Naive thymus-derived CD4-positive, alpha-beta T cell (primary cell): Measurements from ENCODE around the gene ALDH3A1. TPM values are rescaled to one million over a fixed set of nuclear protein-coding genes. Genes with fewer than 3 reads are reported as not detected.

ENCODE experiments used
- ATAC-seq: fragments of 150-1000 bp; cut with Tn5 transposase; 2 replicates; pipeline ENCODE4 v1.10.0; 2021; ENCODE audit warnings: mild to moderate bottlenecking, moderate library complexity
- CTCF ChIA-PET: fragments of 350-600 bp; sonication (Branson Sonifier 250); formaldehyde crosslinking; loops from one replicate; lab custom pipeline; 2021; ENCODE audit warnings: antibody characterized with exemption; lab: Charles Lee
- POLR2A ChIA-PET: fragments of 350-600 bp; sonication (Branson Sonifier 250); formaldehyde crosslinking; loops from one replicate; lab custom pipeline; 2021; ENCODE audit warnings: antibody characterized with exemption, inconsistent platforms; lab: Charles Lee
- DNase-seq, 9 donors: peaks; one replicate each; pipeline versions ENCODE4 v3.0.0 to v3.0.0-alpha.2; 2020 to 2022; ENCODE audit warnings: mixed read lengths in 1 of 9
- H3K27ac ChIP-seq: one replicate; pipeline ENCODE4 v1.7.0; 2013; ENCODE audit warnings: mild to moderate bottlenecking, low read depth, low read length, moderate library complexity
- H3K27me3 ChIP-seq, 2 donors: one replicate each; pipeline ENCODE4 v1.7.0; 2013; ENCODE audit warnings: low read length in 2 of 2, mild to moderate bottlenecking in 2 of 2, moderate library complexity in 2 of 2; ENCODE audit not compliant: control insufficient read depth in 2 of 2, insufficient read depth in 2 of 2
- H3K36me3 ChIP-seq, 3 experiments: 1 replicate in 2 of 3; 2 replicates in 1 of 3; pipeline ENCODE4 v1.7.0; 2013; ENCODE audit warnings: low read length in 3 of 3, mild to moderate bottlenecking in 3 of 3, moderate library complexity in 1 of 3; ENCODE audit not compliant: insufficient read depth in 3 of 3, control insufficient read depth in 2 of 3
- H3K4me1 ChIP-seq, 2 donors: one replicate each; pipeline ENCODE4 v1.7.0; 2013; ENCODE audit warnings: low read length in 2 of 2, mild to moderate bottlenecking in 2 of 2, moderate library complexity in 1 of 2; ENCODE audit not compliant: control insufficient read depth in 2 of 2, insufficient read depth in 2 of 2
- H3K4me3 ChIP-seq: 2 replicates; pipeline ENCODE4 v1.7.0; 2013; ENCODE audit warnings: mild to moderate bottlenecking, low read length
- H3K9me3 ChIP-seq, 3 experiments: 1 replicate in 2 of 3; 2 replicates in 1 of 3; pipeline ENCODE4 v1.7.0; 2013; ENCODE audit warnings: low read length in 3 of 3; ENCODE audit not compliant: control insufficient read depth in 2 of 3
- H3K27ac Mint-ChIP-seq, 9 donors: one replicate each; pipeline ENCODE4 v1.8.0; 2020 to 2022; ENCODE audit warnings: mixed read lengths in 9 of 9, mild to moderate bottlenecking in 8 of 9, moderate library complexity in 5 of 9, inconsistent platforms in 2 of 9
- H3K27me3 Mint-ChIP-seq, 5 donors: one replicate each; pipeline ENCODE4 v1.8.0; 2021 to 2022; ENCODE audit warnings: mixed read lengths in 5 of 5, mild to moderate bottlenecking in 1 of 5
- H3K36me3 Mint-ChIP-seq, 5 donors: one replicate each; pipeline ENCODE4 v1.8.0; 2020 to 2022; ENCODE audit warnings: mixed read lengths in 5 of 5, mild to moderate bottlenecking in 3 of 5, inconsistent platforms in 1 of 5
- H3K4me1 Mint-ChIP-seq, 7 donors: one replicate each; pipeline ENCODE4 v1.8.0; 2020 to 2022; ENCODE audit warnings: mixed read lengths in 7 of 7, mild to moderate bottlenecking in 3 of 7, inconsistent platforms in 1 of 7
- H3K4me3 Mint-ChIP-seq, 10 donors: one replicate each; pipeline ENCODE4 v1.8.0; 2020 to 2022; ENCODE audit warnings: mild to moderate bottlenecking in 10 of 10, mixed read lengths in 10 of 10, moderate library complexity in 6 of 10, inconsistent platforms in 2 of 10
- H3K9me3 Mint-ChIP-seq, 11 donors: one replicate each; pipeline ENCODE4 v1.8.0; 2020 to 2022; ENCODE audit warnings: mixed read lengths in 11 of 11, mild to moderate bottlenecking in 4 of 11, inconsistent platforms in 1 of 11, moderate library complexity in 1 of 11
- intact Hi-C, 2 donors: fragments of 100-400 bp; cut with micrococcal nuclease; formaldehyde crosslinking; loops; one replicate each; pipeline ENCODE4 v1.15.1; 2023
- polyA plus RNA-seq, 2 donors: library from polyadenylated mRNA; unstranded; fragments of 300-500 nt; fragmentation: Illumina TruSeq; gene quantifications; one replicate each; pipeline ENCODE4 v1.2.3, GENCODE V29; 2021
- total RNA-seq, 6 experiments: library from RNA in 5 of 6; stranded (reverse) in 5 of 6; gene quantifications; 1 replicate in 5 of 6; 2 replicates in 1 of 6; pipeline ENCODE4 v1.2.3 and lab custom pipeline; 2021 to 2026

Gene ALDH3A1
- total and polyA plus RNA-seq, 7 experiments from 2014 or later, result 0.61 TPM; not detected in 6

- peaks cover 0 to under 1% of the 10 kb centered on the region in 2 donors for H3K4me1 ChIP-seq
- Mint-ChIP-seq H3K4me1 (peaks cover 0 to 18% (median 6%) of the 10 kb centered on the region in 7 donors), H3K9me3 (no peaks in the 10 kb centered on the region), H3K36me3 (no peaks in the 10 kb centered on the region), H3K27ac (no peak overlapping the region), H3K27me3 (peaks cover 0 to 7% (median 0%) of the 10 kb centered on the region in 5 donors), H3K4me3 (no peak overlapping the region)
- no peaks in the 10 kb centered on the region for H3K27me3 ChIP-seq
- no peak overlapping the region for H3K27ac ChIP-seq
- no peaks in the 10 kb centered on the region for H3K36me3 ChIP-seq
- no peaks in the 10 kb centered on the region for H3K9me3 ChIP-seq
- DNase-seq (no peak), ATAC-seq (no peak)
- CTCF ChIA-PET, result interaction anchor here (1.8 kb wide), 1 partner anchor 10 kb away, joined by 4 read pairs; no protein-coding TSS in a partner anchor
- POLR2A ChIA-PET, result no interaction called here
- intact Hi-C loops, result no loop called here
- no peak overlapping the region for H3K4me3 ChIP-seq
Measured at GRCh38 chr17:19730843-19731242, 17.3 kb downstream of the ALDH3A1 start.

- H3K27me3 ChIP-seq, result no peaks in the 10 kb centered on the region
- H3K4me3 ChIP-seq, result no peak overlapping the region
- peaks cover 6 to 27% (median 15%) of the 10 kb centered on the region in 7 donors for H3K4me1 Mint-ChIP-seq
- H3K36me3 Mint-ChIP-seq, result no peaks in the 10 kb centered on the region
- no peak overlapping the region for H3K4me3 Mint-ChIP-seq
- H3K9me3 ChIP-seq, result no peaks in the 10 kb centered on the region
- H3K36me3 ChIP-seq, result no peaks in the 10 kb centered on the region
- intact Hi-C loops, result no loop called here
- no peaks in the 10 kb centered on the region for H3K9me3 Mint-ChIP-seq
- ChIA-PET POLR2A (no interaction called here), CTCF (interaction anchor here (1.8 kb wide), 1 partner anchor 11 kb away, joined by 4 read pairs; no protein-coding TSS in a partner anchor)
- no peak overlapping the region for H3K27ac Mint-ChIP-seq
- no peak overlapping the region for H3K27ac ChIP-seq
- ATAC-seq (no peak), DNase-seq (no peak)
- H3K27me3 Mint-ChIP-seq, result peaks cover 0 to 14% (median 0%) of the 10 kb centered on the region in 5 donors
- H3K4me1 ChIP-seq, result peaks cover 4 to 10% of the 10 kb centered on the region in 2 donors
Measured at GRCh38 chr17:19729900-19730299, 18.2 kb downstream of the ALDH3A1 start.

GRCh38 chr17:19728084-19728495 lies 20.0 kb downstream of the ALDH3A1 start:
- ATAC-seq, result no peak
- H3K9me3 ChIP-seq, result no peaks in the 10 kb centered on the region
- H3K27me3 ChIP-seq, result no peaks in the 10 kb centered on the region
- intact Hi-C loops, result no loop called here
- peak overlapping the region in 1 of 10 donors; percentile 26 for H3K4me3 Mint-ChIP-seq
- CTCF ChIA-PET, result interaction anchor here (0.7 to 1.5 kb wide), 3 partner anchors 14 to 36 kb away, joined by 3 to 6 read pairs (median 3); no protein-coding TSS in a partner anchor
- no peaks in the 10 kb centered on the region for H3K36me3 ChIP-seq
- DNase-seq, result no peak
- H3K4me1 Mint-ChIP-seq, result peaks cover 6 to 40% (median 26%) of the 10 kb centered on the region in 7 donors
- no peaks in the 10 kb centered on the region for H3K9me3 Mint-ChIP-seq
- H3K27me3 Mint-ChIP-seq, result peaks cover 0 to 11% (median 0%) of the 10 kb centered on the region in 5 donors
- H3K27ac ChIP-seq, result no peak overlapping the region
- H3K4me1 ChIP-seq, result peaks cover 12 to 21% of the 10 kb centered on the region in 2 donors
- POLR2A ChIA-PET, result interaction anchor here (1.1 to 1.8 kb wide), 2 partner anchors 8 to 79 kb away, joined by 3 to 10 read pairs; partner anchors contain the start of gene ALDH3A2
- H3K4me3 ChIP-seq, result no peak overlapping the region
- no peaks in the 10 kb centered on the region for H3K36me3 Mint-ChIP-seq
- H3K27ac Mint-ChIP-seq, result no peak overlapping the region

GRCh38 chr17:19727501-19728078 lies 20.5 kb downstream of the ALDH3A1 start:
- intact Hi-C loops, result no loop called here

GRCh38 chr17:19726631-19727376 lies 21.3 kb downstream of the ALDH3A1 start:
- Mint-ChIP-seq H3K36me3 (no peaks in the 10 kb centered on the region), H3K4me3 (peak overlapping the region in 1 of 10 donors; percentile 47), H3K4me1 (peaks cover 6 to 49% (median 33%) of the 10 kb centered on the region in 7 donors), H3K9me3 (peaks cover 0 to 2% (median 0%) of the 10 kb centered on the region in 11 donors), H3K27me3 (peaks cover 0 to 12% (median 0%) of the 10 kb centered on the region in 5 donors), H3K27ac (peak overlapping the region in 5 of 9 donors; percentile 24 to 92 (median 38))
- Histone ChIP-seq H3K36me3 (no peaks in the 10 kb centered on the region), H3K4me1 (peaks cover 12 to 21% of the 10 kb centered on the region in 2 donors), H3K4me3 (no peak overlapping the region), H3K9me3 (no peaks in the 10 kb centered on the region), H3K27me3 (no peaks in the 10 kb centered on the region), H3K27ac (no peak overlapping the region)
- no peak for ATAC-seq
- intact Hi-C loops, result no loop called here
- ChIA-PET CTCF (interaction anchor here (0.6 to 1.2 kb wide), 3 partner anchors 19 to 130 kb away, joined by 3 read pairs; no protein-coding TSS in a partner anchor), POLR2A (interaction anchor here (0.7 kb wide), 2 partner anchors 62 to 79 kb away, joined by 3 read pairs; no protein-coding TSS in a partner anchor)
- DNase-seq, result no peak

More at GRCh38 chr17:19727501-19728078, 20.5 kb downstream of the ALDH3A1 start:
- H3K4me1 ChIP-seq, result peaks cover 12 to 21% of the 10 kb centered on the region in 2 donors
- H3K36me3 Mint-ChIP-seq, result no peaks in the 10 kb centered on the region
- CTCF ChIA-PET, result interaction anchor here (0.6 to 1.5 kb wide), 4 partner anchors 15 to 129 kb away, joined by 3 to 6 read pairs (median 3); no protein-coding TSS in a partner anchor
- no peaks in the 10 kb centered on the region for H3K27me3 ChIP-seq
- H3K4me3 ChIP-seq, result no peak overlapping the region
- POLR2A ChIA-PET, result interaction anchor here (1.1 to 1.8 kb wide), 2 partner anchors 9 to 79 kb away, joined by 3 to 10 read pairs; partner anchors contain the start of gene ALDH3A2
- H3K9me3 ChIP-seq, result no peaks in the 10 kb centered on the region
- no peak for DNase-seq
- no peak for ATAC-seq
- no peak overlapping the region for H3K27ac ChIP-seq
- peak overlapping the region in 1 of 9 donors; percentile 64 for H3K27ac Mint-ChIP-seq
- H3K27me3 Mint-ChIP-seq, result peaks cover 0 to 11% (median 0%) of the 10 kb centered on the region in 5 donors
- H3K9me3 Mint-ChIP-seq, result peaks cover 0 to 2% (median 0%) of the 10 kb centered on the region in 11 donors
- H3K36me3 ChIP-seq, result no peaks in the 10 kb centered on the region
- peaks cover 6 to 44% (median 29%) of the 10 kb centered on the region in 7 donors for H3K4me1 Mint-ChIP-seq
- no peak overlapping the region for H3K4me3 Mint-ChIP-seq

- Histone ChIP-seq H3K36me3 (no peaks in the 10 kb centered on the region), H3K4me1 (peaks cover 12 to 21% of the 10 kb centered on the region in 2 donors), H3K27me3 (no peaks in the 10 kb centered on the region), H3K27ac (no peak overlapping the region), H3K9me3 (no peaks in the 10 kb centered on the region), H3K4me3 (no peak overlapping the region)
- H3K27me3 Mint-ChIP-seq, result peaks cover 0 to 12% (median 0%) of the 10 kb centered on the region in 5 donors
- peak; percentile 53 for ATAC-seq
- H3K4me3 Mint-ChIP-seq, result peak overlapping the region; percentile 29 to 85 (median 75)
- no peaks in the 10 kb centered on the region for H3K36me3 Mint-ChIP-seq
- H3K27ac Mint-ChIP-seq, result peak overlapping the region in 8 of 9 donors; percentile 72 to 93 (median 86)
- CTCF ChIA-PET, result interaction anchor here (0.7 kb wide), 1 partner anchor 37 kb away, joined by 4 read pairs; no protein-coding TSS in a partner anchor
- intact Hi-C loops, result no loop called here
- H3K9me3 Mint-ChIP-seq, result peaks cover 0 to 2% (median 0%) of the 10 kb centered on the region in 11 donors
- H3K4me1 Mint-ChIP-seq, result peaks cover 6 to 49% (median 33%) of the 10 kb centered on the region in 7 donors
- POLR2A ChIA-PET, result interaction anchor here (0.7 to 1.0 kb wide), 2 partner anchors 20 to 77 kb away, joined by 3 to 5 read pairs; partner anchors contain the start of gene ALDH3A2
- no peak for DNase-seq
Measured at GRCh38 chr17:19725486-19725885, 22.6 kb downstream of the ALDH3A1 start.
